HG02642 (cell line): ENCODE data around the gene TPRN.
"Not testable (repeated sequence)": the region's sequence is repeated elsewhere in the genome, so short reads cannot be mapped to it uniquely, and the experiment has no call there.

ENCODE experiments used
- ATAC-seq: cut with Tn5 transposase; IDR thresholded peaks from one replicate; pipeline ENCODE4 v1.9.1; 2021; ENCODE audit warnings: mild to moderate bottlenecking; ENCODE audit not compliant: unreplicated experiment, poor library complexity

The TPRN gene

GRCh38 chr9:137200311-137201204, at the start of gene TPRN:
Gene TPRN, minus strand, starts transcription at chr9:137200741. Its CDS starts 30 bp downstream, at chr9:137200711.
- ATAC-seq: peak; percentile 90

GRCh38 chr9:137247916-137248175, 47.3 kb upstream of the TPRN start:
- ATAC-seq: no peak

GRCh38 chr9:137247135-137247915, 46.8 kb upstream of the TPRN start:
- ATAC-seq: no peak

GRCh38 chr9:137245450-137246421, 45.2 kb upstream of the TPRN start:
- ATAC-seq: no peak

- ATAC-seq: no peak
Measured at GRCh38 chr9:137244486-137245449, 44.2 kb upstream of the TPRN start.

- no peak for ATAC-seq
Measured at GRCh38 chr9:137243626-137244485, 43.3 kb upstream of the TPRN start.

GRCh38 chr9:137243266-137243625, 42.7 kb upstream of the TPRN start:
- not testable (repeated sequence) for ATAC-seq

GRCh38 chr9:137242269-137243203, 42.0 kb upstream of the TPRN start:
- ATAC-seq: no peak

- no peak for ATAC-seq
Measured at GRCh38 chr9:137241490-137242268, 41.1 kb upstream of the TPRN start.

GRCh38 chr9:137240841-137241489, 40.4 kb upstream of the TPRN start, which contains the start of gene TUBB4B:
Gene TUBB4B, plus strand, starts transcription at chr9:137241287. Its CDS starts 74 bp downstream, at chr9:137241361.
- ATAC-seq: peak; percentile 75

GRCh38 chr9:137240318-137240840, 39.8 kb upstream of the TPRN start:
- peak; percentile 24 for ATAC-seq

GRCh38 chr9:137239541-137240200, 39.1 kb upstream of the TPRN start:
- ATAC-seq: not testable (repeated sequence)

GRCh38 chr9:137237759-137238726, 37.5 kb upstream of the TPRN start:
- ATAC-seq: no peak

- ATAC-seq: no peak
Measured at GRCh38 chr9:137236936-137237421, 36.4 kb upstream of the TPRN start.
